NCI-H2196 treated with DMSO at 0.1 percent for 48 hours (cell line): ENCODE measurements around the gene SCNN1A.

Experiments
- DNase-seq: peaks from one replicate; lab custom pipeline; 2025; ENCODE audit not compliant: unreplicated experiment; lab: John Stamatoyannopoulos, UW

SCNN1A gene

DNA sequence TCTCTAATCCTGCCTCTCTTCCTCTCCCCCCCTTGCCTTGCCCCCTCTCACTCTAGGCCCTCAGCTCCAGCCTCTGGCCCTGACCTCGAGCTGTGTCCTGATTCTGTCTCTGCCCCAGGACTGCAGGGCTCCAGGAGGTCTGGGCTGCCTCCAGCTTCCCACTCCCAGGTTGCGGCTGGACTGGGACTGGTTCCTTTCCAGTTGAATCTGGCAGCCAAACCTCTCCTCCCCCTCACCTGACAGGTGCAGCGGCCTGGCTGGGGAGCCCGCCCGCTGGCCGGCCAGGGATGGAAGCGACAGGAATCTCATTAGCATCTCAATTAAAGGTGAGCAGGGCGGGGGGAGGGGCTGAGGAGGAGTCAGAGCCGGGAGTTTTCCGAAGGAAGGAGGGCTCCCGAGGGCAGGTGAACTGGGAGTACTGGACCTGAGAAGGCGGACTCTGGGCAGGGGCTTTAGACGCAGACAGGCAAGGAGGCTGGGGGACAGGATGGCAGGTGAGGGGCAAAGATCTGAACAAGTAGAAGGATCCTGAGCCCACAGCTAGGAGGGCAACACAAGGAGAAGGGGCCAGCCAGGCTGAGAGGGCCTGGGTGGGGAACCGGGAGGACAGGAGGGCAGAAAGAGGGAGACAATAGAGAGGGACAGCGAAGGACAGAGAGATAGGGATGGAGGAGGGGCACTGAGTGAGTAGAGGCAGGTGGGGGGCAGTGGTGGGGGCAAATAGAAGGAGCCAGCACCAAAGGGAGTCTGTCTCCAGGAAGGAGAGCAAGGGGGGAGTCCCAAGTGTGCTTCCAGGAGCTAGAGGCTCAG is at the start of gene SCNN1A:
SCNN1A (minus strand) TSS at position 295 of the 810 bp plus-strand sequence. CDS start 780 bp downstream, outside the sequence.
- DNase-seq, result peak; percentile 17

- no peak for DNase-seq
Observed at GRCh38 chr12:6424866-6425265, 49.5 kb upstream of the SCNN1A start.

DNA sequence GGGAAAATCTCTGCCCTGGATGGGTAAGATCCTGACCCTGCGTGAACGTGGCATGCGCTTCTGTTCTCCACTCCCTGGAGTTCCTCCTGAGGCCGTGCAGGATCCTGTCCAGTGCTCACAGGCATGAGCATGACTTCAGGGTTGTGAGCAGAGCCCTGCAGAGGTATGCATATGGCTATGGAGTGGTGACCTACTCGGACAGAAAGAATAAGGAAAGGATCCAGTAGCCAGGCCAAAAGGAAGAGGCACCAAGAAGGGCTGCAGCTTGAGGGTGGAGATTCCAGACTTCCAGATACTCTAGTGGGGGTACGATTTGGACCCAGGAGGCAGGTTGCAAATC is 48.6 kb upstream of the SCNN1A start:
- no peak for DNase-seq

DNA sequence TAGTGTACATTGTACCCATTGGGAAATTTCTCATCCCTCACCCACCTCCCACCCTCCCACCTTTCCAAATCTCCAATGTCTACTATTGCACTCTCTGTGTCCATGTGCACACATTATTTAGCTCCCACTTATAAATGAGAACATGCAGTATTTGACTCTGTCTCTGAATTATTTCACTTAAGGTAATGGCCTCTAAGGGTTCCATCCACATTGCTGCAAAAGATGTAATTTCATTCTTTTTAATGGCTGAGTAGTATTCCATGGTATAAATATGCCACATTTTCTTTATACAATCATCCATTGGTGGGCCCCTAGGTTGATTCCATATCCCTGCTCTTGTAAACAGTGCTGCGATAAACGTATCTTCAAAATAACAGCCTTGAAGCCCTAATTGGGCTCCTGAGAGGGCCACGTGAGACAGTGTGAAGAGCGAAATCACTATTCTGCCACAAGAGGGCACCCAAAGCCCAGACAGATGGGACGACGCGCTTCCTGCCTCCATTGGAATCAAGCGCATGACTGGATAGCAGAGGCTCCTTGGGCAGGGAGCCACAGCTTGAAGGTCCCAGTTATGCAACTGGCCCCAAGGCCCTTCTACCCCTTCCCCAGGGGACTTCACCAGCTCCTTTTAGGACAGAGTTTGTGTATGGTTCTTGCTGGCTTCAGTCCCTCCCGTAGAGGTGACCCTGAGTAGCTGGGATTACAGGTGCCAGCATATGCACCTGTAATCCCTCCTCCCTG is 48.1 kb upstream of the SCNN1A start:
- DNase-seq, result peak; percentile 46

- DNase-seq, result no peak
Observed at GRCh38 chr12:6420364-6420763, 45.0 kb upstream of the SCNN1A start.

GRCh38 chr12:6418796-6419195 is 43.4 kb upstream of the SCNN1A start:
- DNase-seq, result no peak

DNA sequence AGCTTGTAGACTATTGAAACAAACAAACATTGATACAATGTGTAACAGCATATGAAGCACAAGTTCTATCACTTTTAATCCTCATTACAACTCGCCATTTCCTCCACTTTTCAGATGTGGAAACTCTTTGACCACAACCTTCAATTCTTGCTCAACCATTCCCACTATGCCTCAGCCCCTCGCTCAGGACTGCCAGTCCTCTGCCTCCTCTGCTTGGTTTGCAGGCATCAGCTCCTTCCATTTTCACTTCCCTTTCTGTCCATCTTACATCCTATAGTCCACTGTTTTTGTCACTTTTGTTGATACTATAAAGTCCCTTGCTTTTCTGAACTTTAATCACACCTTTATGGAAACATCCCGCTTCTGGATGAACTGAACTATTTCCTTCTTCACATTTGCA is 41.2 kb upstream of the SCNN1A start:
- DNase-seq, result no peak

- DNase-seq, result no peak
Observed at GRCh38 chr12:6407236-6407954, 32.0 kb upstream of the SCNN1A start.

GRCh38 chr12:6405963-6406362 is 30.6 kb upstream of the SCNN1A start:
- DNase-seq, result no peak

GRCh38 chr12:6404390-6404789 is 29.0 kb upstream of the SCNN1A start:
- DNase-seq, result no peak

- no peak for DNase-seq
Observed at GRCh38 chr12:6399884-6400644, 24.7 kb upstream of the SCNN1A start.

GRCh38 chr12:6396031-6396430 is 20.7 kb upstream of the SCNN1A start:
- DNase-seq, result no peak

DNA sequence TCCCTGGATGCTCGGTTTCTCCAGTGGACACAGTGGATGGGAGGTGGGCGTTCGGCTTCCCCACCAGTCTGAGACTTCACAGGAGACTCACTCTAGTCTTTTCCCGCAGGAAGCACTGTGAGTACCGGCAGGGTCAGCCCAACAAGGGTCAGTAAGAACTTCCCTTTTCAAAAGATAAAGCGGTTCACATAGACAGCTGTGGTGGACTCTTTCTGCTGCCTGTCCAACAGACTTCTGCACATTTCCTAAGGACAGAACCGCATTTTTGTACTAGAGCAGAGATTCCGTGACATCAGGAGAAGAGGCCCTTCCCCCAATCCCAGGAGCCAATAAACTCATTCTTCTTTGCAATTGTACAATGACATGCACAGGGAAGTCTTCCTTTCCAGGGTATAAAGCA is 19.0 kb upstream of the SCNN1A start:
- DNase-seq, result no peak

GRCh38 chr12:6393109-6393508 is 17.7 kb upstream of the SCNN1A start:
- no peak for DNase-seq

GRCh38 chr12:6392504-6392903 is 17.1 kb upstream of the SCNN1A start:
- DNase-seq, result no peak

DNA sequence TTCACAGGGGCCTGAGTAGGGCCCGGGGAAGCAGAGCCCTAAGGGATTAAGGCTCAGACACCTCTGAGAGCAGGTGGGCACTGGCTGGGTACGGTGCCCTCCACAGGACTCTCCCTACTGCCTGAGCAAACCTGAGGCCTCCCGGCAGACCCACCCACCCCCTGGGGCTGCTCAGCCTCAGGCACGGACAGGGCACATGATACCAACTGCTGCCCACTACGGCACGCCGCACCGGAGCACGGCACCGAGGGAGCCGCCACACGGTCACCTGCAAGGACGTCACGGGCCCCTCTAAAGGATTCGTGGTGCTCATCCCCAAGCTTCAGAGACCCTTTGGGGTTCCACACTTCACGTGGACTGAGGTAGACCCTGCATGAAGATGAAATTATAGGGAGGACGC is 15.7 kb upstream of the SCNN1A start:
- no peak for DNase-seq

DNA sequence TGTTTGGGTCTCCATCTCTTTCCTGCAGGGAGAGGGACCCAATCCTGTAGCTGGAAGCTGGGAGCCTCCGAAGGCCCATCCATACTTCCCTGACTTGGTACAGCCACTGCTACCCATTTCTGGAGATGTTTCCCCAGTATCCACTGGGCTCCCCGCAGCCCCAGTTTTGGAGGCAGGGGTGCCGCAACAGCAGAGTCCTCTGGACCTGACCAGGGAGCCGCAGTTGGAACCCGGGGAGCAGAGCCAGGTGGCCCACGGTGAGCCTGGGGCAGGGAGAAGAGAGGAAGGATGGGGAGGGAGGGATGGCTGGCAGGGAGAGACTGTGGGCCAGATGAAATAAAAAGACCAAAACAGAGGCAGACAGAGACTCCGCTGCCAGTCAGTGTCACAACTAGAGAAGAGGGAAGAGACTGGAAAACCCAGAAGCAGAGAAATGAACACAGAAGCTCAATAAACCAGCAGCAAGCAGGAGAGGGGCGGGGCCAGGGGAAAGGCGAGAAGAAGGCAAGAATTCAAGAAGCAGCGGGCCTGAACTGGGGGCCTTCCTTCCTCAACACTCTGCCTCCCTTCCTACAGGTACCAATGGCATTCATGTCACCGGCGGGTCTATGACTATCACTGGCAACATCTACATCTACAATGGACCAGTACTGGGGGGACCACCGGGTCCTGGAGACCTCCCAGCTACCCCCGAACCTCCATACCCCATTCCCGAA is 14.9 kb upstream of the SCNN1A start:
- no peak for DNase-seq

DNA sequence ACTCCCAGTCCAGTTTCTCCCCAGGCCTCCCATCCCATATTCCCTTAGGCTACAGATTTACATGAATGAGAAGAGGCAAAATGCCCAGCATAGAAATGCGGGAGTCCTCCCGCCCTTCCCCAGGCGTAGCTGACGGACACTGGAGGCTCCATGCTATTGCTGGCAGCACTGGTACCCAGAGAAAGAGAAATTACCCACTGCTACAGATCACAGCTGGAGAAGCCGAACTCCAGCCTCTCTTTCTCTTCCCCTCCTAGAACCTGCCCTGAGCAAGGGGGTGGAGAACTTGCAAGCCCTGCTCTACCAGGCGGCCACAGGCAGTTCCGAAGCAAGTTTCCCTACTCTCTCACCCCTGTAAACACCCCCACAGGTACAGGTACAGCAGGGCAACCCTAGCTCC is 12.2 kb upstream of the SCNN1A start:
- no peak for DNase-seq

DNA sequence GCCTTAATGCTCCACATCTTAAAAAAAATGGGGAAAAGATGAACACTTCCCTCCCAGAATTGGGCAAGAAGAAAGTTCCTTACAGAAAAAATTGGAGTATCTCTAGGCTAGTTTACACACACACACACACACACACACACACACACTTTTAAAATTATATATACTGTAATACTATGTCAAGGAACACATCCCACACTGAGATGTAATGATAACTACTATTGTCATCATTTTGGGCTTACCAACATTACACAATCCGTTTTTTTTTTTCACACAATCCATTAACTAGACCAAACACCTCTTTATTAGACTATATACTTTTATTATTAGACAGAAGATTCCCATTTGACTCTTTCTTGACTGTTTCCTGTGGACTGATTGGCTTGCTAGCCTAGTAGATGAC is 11.1 kb upstream of the SCNN1A start:
- DNase-seq, result no peak

- no peak for DNase-seq
Observed at GRCh38 chr12:6386038-6386437, 10.7 kb upstream of the SCNN1A start.
